Endothelial cell of umbilical vein (primary cell): ENCODE results near the gene KCNMB2. TPM values are rescaled to one million over a fixed set of nuclear protein-coding genes. Genes with fewer than 3 reads are reported as not detected.

Experiments
- BruUV-seq: library from RNA; stranded (reverse); fragments of 400-500 nt; replicated peaks from 2 replicates; lab custom pipeline; 2021; lab: Mats Ljungman, UMichigan
- CTCF ChIA-PET: fragments of 300-600, 350-600 bp; sonication (Branson Sonifier 250); formaldehyde crosslinking; loops from one replicate; lab custom pipeline; 2021; ENCODE audit warnings: antibody characterized with exemption, inconsistent platforms; lab: Charles Lee
- POLR2A ChIA-PET: fragments of 300-600, 350-600 bp; sonication (Branson Sonifier 250); formaldehyde crosslinking; loops from one replicate; lab custom pipeline; 2021; ENCODE audit warnings: antibody characterized with exemption, inconsistent platforms; lab: Charles Lee
- DNase-seq: peaks from one replicate; pipeline ENCODE4 v3.0.0-alpha.2; 2011; ENCODE audit warnings: low read depth, low spot score
- FAIRE-seq: peaks from 2 replicates; lab custom pipeline; 2011; peaks lifted over from hg19 to GRCh38; lab: Jason Lieb, UNC
- H2AFZ ChIP-seq: 2 replicates; pipeline ENCODE4 v1.6.0; 2012; ENCODE audit warnings: low read depth, low read length, control low read depth, inconsistent platforms
- H3K27ac ChIP-seq: 2 replicates; pipeline ENCODE4 v1.5.1; 2011; ENCODE audit warnings: low read depth, mild to moderate bottlenecking, control low read depth, low read length, moderate library complexity; ENCODE audit not compliant: insufficient read depth
- H3K27me3 ChIP-seq, 2 experiments: 2 replicates each; pipeline versions ENCODE4 v1.6.0 to v1.6.1; 2011; ENCODE audit warnings: low read length in 2 of 2, mixed read lengths in 1 of 2; ENCODE audit not compliant: control insufficient read depth in 2 of 2, insufficient read depth in 2 of 2
- H3K36me3 ChIP-seq, 2 experiments: 2 replicates in 1 of 2; 3 replicates in 1 of 2; pipeline ENCODE4 v1.5.1; 2011; ENCODE audit warnings: low read length in 2 of 2, mild to moderate bottlenecking in 1 of 2, moderate library complexity in 1 of 2; ENCODE audit not compliant: control insufficient read depth in 2 of 2, insufficient read depth in 2 of 2; ENCODE audit errors: extremely low read depth in 1 of 2
- H3K4me1 ChIP-seq: 3 replicates; pipeline ENCODE4 v1.5.1; 2011; ENCODE audit warnings: mild to moderate bottlenecking, low read length; ENCODE audit not compliant: control insufficient read depth, insufficient read depth; ENCODE audit errors: extremely low read depth
- H3K4me2 ChIP-seq: 2 replicates; pipeline ENCODE4 v1.6.1; 2011; ENCODE audit warnings: low read length, control low read depth, mixed read lengths; ENCODE audit not compliant: insufficient read depth
- H3K4me3 ChIP-seq, 3 experiments: fragments of 200-600 bp in 1 of 3; sonication (generic), shearing (Covaris generic) in 1 of 3; replicated peaks in 1 of 3; 2 replicates each; pipeline ENCODE4 v1.5.1; 2011 to 2016; ENCODE audit warnings: control low read depth in 3 of 3, low read length in 3 of 3, mild to moderate bottlenecking in 2 of 3, inconsistent platforms in 1 of 3, low read depth in 1 of 3, moderate library complexity in 1 of 3; ENCODE audit not compliant: insufficient read depth in 1 of 3
- H3K79me2 ChIP-seq: 2 replicates; pipeline ENCODE4 v1.6.0; 2012; ENCODE audit warnings: low read length, inconsistent platforms; ENCODE audit not compliant: control insufficient read depth, insufficient read depth
- H3K9ac ChIP-seq: replicated peaks from 2 replicates; pipeline ENCODE3; 2011; ENCODE audit warnings: low read length, control low read depth; ENCODE audit not compliant: insufficient read depth; ENCODE audit errors: extremely low read depth
- H3K9me1 ChIP-seq: replicated peaks from 3 replicates; pipeline ENCODE4 v1.6.0; 2011; ENCODE audit warnings: mild to moderate bottlenecking, low read length; ENCODE audit not compliant: control insufficient read depth, insufficient read depth; ENCODE audit errors: extremely low read depth
- H3K9me3 ChIP-seq: replicated peaks from 2 replicates; pipeline ENCODE4 v1.5.1; 2012; ENCODE audit warnings: low read length, inconsistent platforms; ENCODE audit not compliant: control insufficient read depth, insufficient read depth
- H4K20me1 ChIP-seq: replicated peaks from 2 replicates; pipeline ENCODE3; 2011; ENCODE audit warnings: mild to moderate bottlenecking, low read length; ENCODE audit not compliant: control insufficient read depth, insufficient read depth; ENCODE audit errors: extremely low read depth
- CTCF ChIP-seq, 2 donors: IDR thresholded peaks; 1 replicate in 1 of 2; 2 replicates in 1 of 2; pipeline ENCODE4 v1.5.1; 2011; ENCODE audit warnings: low read length in 2 of 2, mild to moderate bottlenecking in 2 of 2, moderate library complexity in 2 of 2, control low read depth in 1 of 2, inconsistent platforms in 1 of 2, low read depth in 1 of 2; ENCODE audit not compliant: insufficient read depth in 1 of 2; ENCODE audit errors: extremely low read depth in 1 of 2
- EZH2 ChIP-seq: IDR thresholded peaks from 2 replicates; pipeline ENCODE4 v1.6.1; 2012; ENCODE audit warnings: borderline replicate concordance, low read depth, mild to moderate bottlenecking, moderate library complexity, low read length, inconsistent platforms; ENCODE audit not compliant: severe bottlenecking
- FOS ChIP-seq: IDR thresholded peaks from 2 replicates; pipeline ENCODE4 v1.6.1; 2011; ENCODE audit warnings: mild to moderate bottlenecking, low read length, moderate library complexity, borderline replicate concordance; ENCODE audit not compliant: insufficient read depth
- GATA2 ChIP-seq: IDR thresholded peaks from 2 replicates; pipeline ENCODE4 v1.7.0; 2011; ENCODE audit warnings: low read depth, mild to moderate bottlenecking, moderate library complexity, mixed read lengths, low read length; ENCODE audit not compliant: insufficient read length, insufficient read depth
- JUN ChIP-seq: IDR thresholded peaks from 2 replicates; pipeline ENCODE4 v1.6.1; 2011; ENCODE audit warnings: borderline replicate concordance, low read depth; ENCODE audit not compliant: insufficient read length, insufficient read depth
- MAX ChIP-seq: IDR thresholded peaks from 2 replicates; pipeline ENCODE4 v1.6.1; 2011; ENCODE audit not compliant: insufficient read depth, insufficient read length
- MYC ChIP-seq: IDR thresholded peaks from one replicate; pipeline ENCODE4 v1.6.1; 2011; ENCODE audit warnings: mild to moderate bottlenecking, low read depth, low read length
- POLR2A ChIP-seq: IDR thresholded peaks from 2 replicates; pipeline ENCODE4 v1.6.1; 2012; ENCODE audit warnings: low read depth, mild to moderate bottlenecking, control low read depth, low read length
- POLR2AphosphoS5 ChIP-seq: IDR thresholded peaks from 2 replicates; pipeline ENCODE4 v1.6.1; 2012; ENCODE audit warnings: low read depth, mild to moderate bottlenecking, control low read depth, low read length, moderate library complexity; ENCODE audit not compliant: insufficient read depth
- dilution Hi-C: fragments of 300-500 bp; cut with MboI; formaldehyde crosslinking; loops from one replicate; pipeline ENCODE4 v1.15.0; 2019; ENCODE audit warnings: low sequenced_read_pairs; ENCODE audit not compliant: extremely low pct_ligation_motif_present
- intact Hi-C: fragments of 100-400 bp; cut with micrococcal nuclease; formaldehyde crosslinking; loops from one replicate; pipeline ENCODE4 v1.10.0; 2022
- polyA plus RNA-seq, 4 experiments: library from polyadenylated mRNA; depleted of rRNA in 3 of 4; stranded (reverse) in 3 of 4; unstranded in 1 of 4; fragments of >200 nt; gene quantifications; 2 replicates each; pipeline versions ENCODE4 v1.2.1 to v1.2.3, GENCODE V29; 2011 to 2012; ENCODE audit warnings: missing spikeins in 1 of 4
- total RNA-seq: library from RNA; stranded (reverse); gene quantifications from 2 replicates; pipeline ENCODE4 v1.2.3, GENCODE V29; 2021

The KCNMB2 gene
- total and polyA plus RNA-seq, 2 donors (not counting 3 experiments of a cell fraction or from before 2014, with no cell fraction given): not detected

- H3K27me3 ChIP-seq: no peaks in the 10 kb centered on the region
- dilution Hi-C loops: no loop called here
- no peaks in the 10 kb centered on the region for H4K20me1 ChIP-seq
- ChIA-PET POLR2A (no interaction called here), CTCF (no interaction called here)
- no peak overlapping the region for H2AFZ ChIP-seq
- no peaks in the 10 kb centered on the region for H3K9me1 ChIP-seq
- no peak overlapping the region for H3K4me3 ChIP-seq
- H3K9me3 ChIP-seq: no peaks in the 10 kb centered on the region
- no peaks in the 10 kb centered on the region for H3K79me2 ChIP-seq
- intact Hi-C loops: no loop called here
- H3K4me2 ChIP-seq: no peak overlapping the region
- no peak overlapping the region for H3K27ac ChIP-seq
- TF ChIP-seq CTCF (IDR thresholded peaks at IDR 0.05; ENCODE audit: extremely low read depth in 1 of 2, insufficient read depth in 1 of 2, low read depth in 1 of 2, low read length in 2 of 2): no peak
- TF ChIP-seq GATA2: no peak
- TF ChIP-seq JUN: no peak
- no peak for TF ChIP-seq EZH2
- no peak for TF ChIP-seq POLR2A
- no peak for TF ChIP-seq MAX
- TF ChIP-seq MYC: no peak
- TF ChIP-seq POLR2AphosphoS5: no peak
- no peak for TF ChIP-seq FOS
- H3K36me3 ChIP-seq: no peaks in the 10 kb centered on the region
- FAIRE-seq (no peak), DNase-seq (no peak)
- no peak overlapping the region for H3K9ac ChIP-seq
- H3K4me1 ChIP-seq: no peaks in the 10 kb centered on the region
- BruUV-seq: no TSS peak
Measured at GRCh38 chr3:178768072-178768864, 232.0 kb downstream of the KCNMB2 start.
